ENCODE measurements around the gene SHKBP1. TPM values are rescaled to one million over a fixed set of nuclear protein-coding genes. Genes with fewer than 3 reads are reported as not detected.

SHKBP1 gene
- total and polyA plus RNA-seq, 7 experiments from 2014 or later: 92.8 to 218 (median 139) TPM

DNA sequence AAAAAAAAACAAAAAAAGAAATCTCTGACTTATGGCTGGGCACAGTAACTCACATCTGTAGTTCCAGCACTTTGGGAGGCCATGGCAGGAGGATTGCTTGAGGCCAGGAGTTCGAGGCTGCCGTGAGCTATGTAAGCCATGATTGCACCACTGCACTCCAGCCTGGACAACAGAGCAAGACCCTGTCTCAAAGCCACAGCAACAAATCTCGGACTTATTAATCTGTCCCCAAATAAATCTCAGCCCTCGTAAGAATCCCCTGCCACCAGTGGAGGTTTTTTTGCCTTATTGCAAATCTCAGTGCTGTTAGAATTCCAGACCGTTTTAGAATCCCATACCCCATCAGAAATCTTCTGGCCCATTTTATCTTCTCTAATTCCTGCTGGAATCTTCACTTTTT, 4.9 kb downstream of the SHKBP1 start:
- Histone ChIP-seq H3K36me3 (ENCODE audit: control insufficient read depth in 2 of 3, insufficient read depth in 3 of 3, low read length in 3 of 3) (peaks cover 9 to 76% (median 20%) of the 10 kb centered on the region in 3 experiments), H3K27me3 (ENCODE audit: control insufficient read depth in 2 of 2, insufficient read depth in 2 of 2, low read length in 2 of 2) (no peaks in the 10 kb centered on the region), H3K9me3 (ENCODE audit: control insufficient read depth in 2 of 3, low read length in 3 of 3) (no peaks in the 10 kb centered on the region), H3K4me3 (ENCODE audit: low read length) (no peak overlapping the region), H3K4me1 (ENCODE audit: control insufficient read depth in 2 of 2, insufficient read depth in 2 of 2, low read length in 2 of 2) (peaks cover 14 to 15% of the 10 kb centered on the region in 2 donors), H3K27ac (ENCODE audit: low read depth, low read length) (no peak overlapping the region)
- Mint-ChIP-seq H3K27ac (no peak overlapping the region), H3K27me3 (no peaks in the 10 kb centered on the region), H3K4me1 (peaks cover 15 to 28% (median 25%) of the 10 kb centered on the region in 7 donors), H3K9me3 (no peaks in the 10 kb centered on the region), H3K36me3 (peaks cover 11 to 42% (median 23%) of the 10 kb centered on the region in 5 donors), H3K4me3 (no peak overlapping the region)
- ChIA-PET POLR2A (interaction anchor here (0.8 kb wide), 1 partner anchor 10 kb away, joined by 6 read pairs; no protein-coding TSS in a partner anchor), CTCF (no interaction called here)
- ATAC-seq: no peak
- no peak for DNase-seq
- intact Hi-C loops (cut with micrococcal nuclease): no loop called here

DNA sequence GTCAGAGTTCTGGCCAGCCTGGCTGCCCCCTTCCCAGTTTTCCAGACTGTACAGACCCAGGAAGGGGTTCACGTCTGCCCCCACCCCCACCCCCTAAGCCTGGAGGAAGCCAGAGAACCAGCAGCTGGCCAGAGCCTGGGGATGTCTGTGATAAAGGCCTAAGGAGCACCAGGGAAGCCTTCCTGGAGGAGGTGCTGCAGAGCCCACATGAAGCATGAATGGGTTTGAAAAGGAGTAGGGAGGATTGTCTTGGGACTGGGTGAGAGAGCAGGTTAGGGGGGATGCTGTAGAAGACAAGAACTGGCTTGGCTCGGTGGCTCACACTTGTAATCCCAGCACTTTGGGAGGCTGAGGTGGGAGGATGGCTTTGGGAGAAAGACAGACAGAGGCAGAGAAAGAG, 5.8 kb downstream of the SHKBP1 start:
- H3K4me3 ChIP-seq (ENCODE audit: low read length): no peak overlapping the region
- no peak for ATAC-seq
- Mint-ChIP-seq H3K36me3 (peaks cover 16 to 48% (median 26%) of the 10 kb centered on the region in 5 donors), H3K9me3 (no peaks in the 10 kb centered on the region), H3K4me1 (peaks cover 14 to 32% (median 22%) of the 10 kb centered on the region in 7 donors), H3K27ac (peak overlapping the region in 1 of 9 donors; percentile 75), H3K27me3 (no peaks in the 10 kb centered on the region), H3K4me3 (no peak overlapping the region)
- no peaks in the 10 kb centered on the region for H3K9me3 ChIP-seq (ENCODE audit: control insufficient read depth in 2 of 3, low read length in 3 of 3)
- H3K36me3 ChIP-seq (ENCODE audit: control insufficient read depth in 2 of 3, insufficient read depth in 3 of 3, low read length in 3 of 3): peaks cover 9 to 81% (median 20%) of the 10 kb centered on the region in 3 experiments
- no peak overlapping the region for H3K27ac ChIP-seq (ENCODE audit: low read depth, low read length)
- POLR2A ChIA-PET: interaction anchor here (1.0 kb wide), 1 partner anchor 11 kb away, joined by 3 read pairs; no protein-coding TSS in a partner anchor
- DNase-seq: no peak
- peaks cover 10 to 12% of the 10 kb centered on the region in 2 donors for H3K4me1 ChIP-seq (ENCODE audit: control insufficient read depth in 2 of 2, insufficient read depth in 2 of 2, low read length in 2 of 2)
- CTCF ChIA-PET: no interaction called here
- intact Hi-C loops (cut with micrococcal nuclease): no loop called here
- H3K27me3 ChIP-seq (ENCODE audit: control insufficient read depth in 2 of 2, insufficient read depth in 2 of 2, low read length in 2 of 2): no peaks in the 10 kb centered on the region

DNA sequence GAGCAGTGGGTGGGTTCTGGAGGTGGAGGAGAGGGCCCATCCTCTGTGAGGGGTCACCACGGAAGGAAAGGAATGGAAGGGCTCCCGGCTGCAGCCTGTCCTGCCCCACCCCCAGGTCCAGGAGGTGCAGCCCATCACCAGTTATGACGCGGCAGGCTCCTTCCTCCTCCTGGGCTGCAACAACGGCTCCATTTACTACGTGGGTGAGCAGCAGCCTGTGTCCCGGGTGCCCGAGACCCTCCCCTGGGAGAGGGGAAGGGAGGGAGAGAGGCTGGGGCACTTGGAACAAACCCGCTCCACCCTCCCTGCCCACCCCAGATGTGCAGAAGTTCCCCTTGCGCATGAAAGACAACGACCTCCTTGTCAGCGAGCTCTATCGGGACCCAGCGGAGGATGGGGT, 6.6 kb downstream of the SHKBP1 start:
- ATAC-seq: no peak
- Histone ChIP-seq H3K9me3 (ENCODE audit: control insufficient read depth in 2 of 3, low read length in 3 of 3) (no peaks in the 10 kb centered on the region), H3K4me3 (ENCODE audit: low read length) (no peak overlapping the region), H3K27ac (ENCODE audit: low read depth, low read length) (no peak overlapping the region), H3K36me3 (ENCODE audit: control insufficient read depth in 2 of 3, insufficient read depth in 3 of 3, low read length in 3 of 3) (peaks cover 14 to 89% (median 20%) of the 10 kb centered on the region in 3 experiments), H3K4me1 (ENCODE audit: control insufficient read depth in 2 of 2, insufficient read depth in 2 of 2, low read length in 2 of 2) (peaks cover 2 to 4% of the 10 kb centered on the region in 2 donors), H3K27me3 (ENCODE audit: control insufficient read depth in 2 of 2, insufficient read depth in 2 of 2, low read length in 2 of 2) (no peaks in the 10 kb centered on the region)
- no peak for DNase-seq
- H3K36me3 Mint-ChIP-seq: peaks cover 20 to 48% (median 30%) of the 10 kb centered on the region in 5 donors
- H3K27me3 Mint-ChIP-seq: no peaks in the 10 kb centered on the region
- ChIA-PET CTCF (no interaction called here), POLR2A (no interaction called here)
- H3K4me1 Mint-ChIP-seq: peaks cover 6 to 29% (median 16%) of the 10 kb centered on the region in 7 donors
- no peaks in the 10 kb centered on the region for H3K9me3 Mint-ChIP-seq
- peak overlapping the region in 1 of 9 donors; percentile 36 for H3K27ac Mint-ChIP-seq
- no peak overlapping the region for H3K4me3 Mint-ChIP-seq
- intact Hi-C loops (cut with micrococcal nuclease): no loop called here

DNA sequence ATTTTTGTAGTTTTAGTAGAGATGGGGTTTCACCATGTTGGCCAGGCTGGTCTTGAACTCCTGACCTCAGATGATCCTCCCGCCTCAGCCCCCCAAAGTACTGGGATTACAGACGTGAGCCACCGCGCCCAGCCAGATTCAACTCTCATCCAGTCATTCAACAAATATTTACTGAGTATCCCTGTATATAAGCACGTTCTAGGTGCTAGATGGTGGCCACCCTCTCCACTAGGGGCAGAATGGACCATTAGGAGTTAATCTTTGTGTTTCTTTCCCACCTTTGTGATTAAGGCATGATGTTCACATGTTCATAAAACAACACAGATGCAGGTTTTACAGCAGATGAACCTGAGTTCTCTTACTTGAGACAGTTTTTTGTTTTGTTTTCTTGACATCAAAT, 7.3 kb downstream of the SHKBP1 start:
- H3K27ac ChIP-seq (ENCODE audit: low read depth, low read length): no peak overlapping the region
- ATAC-seq: no peak
- no peaks in the 10 kb centered on the region for H3K27me3 Mint-ChIP-seq
- peaks cover 14 to 96% (median 20%) of the 10 kb centered on the region in 3 experiments for H3K36me3 ChIP-seq (ENCODE audit: control insufficient read depth in 2 of 3, insufficient read depth in 3 of 3, low read length in 3 of 3)
- peaks cover 16 to 44% (median 30%) of the 10 kb centered on the region in 5 donors for H3K36me3 Mint-ChIP-seq
- H3K4me1 ChIP-seq (ENCODE audit: control insufficient read depth in 2 of 2, insufficient read depth in 2 of 2, low read length in 2 of 2): no peaks in the 10 kb centered on the region
- peaks cover 0 to 24% (median 11%) of the 10 kb centered on the region in 7 donors for H3K4me1 Mint-ChIP-seq
- peak overlapping the region in 1 of 9 donors; percentile 22 for H3K27ac Mint-ChIP-seq
- H3K4me3 ChIP-seq (ENCODE audit: low read length): no peak overlapping the region
- intact Hi-C loops (cut with micrococcal nuclease): no loop called here
- H3K27me3 ChIP-seq (ENCODE audit: control insufficient read depth in 2 of 2, insufficient read depth in 2 of 2, low read length in 2 of 2): no peaks in the 10 kb centered on the region
- no peak overlapping the region for H3K4me3 Mint-ChIP-seq
- H3K9me3 ChIP-seq (ENCODE audit: control insufficient read depth in 2 of 3, low read length in 3 of 3): no peaks in the 10 kb centered on the region
- ChIA-PET CTCF (no interaction called here), POLR2A (no interaction called here)
- DNase-seq: no peak
- H3K9me3 Mint-ChIP-seq: no peaks in the 10 kb centered on the region

DNA sequence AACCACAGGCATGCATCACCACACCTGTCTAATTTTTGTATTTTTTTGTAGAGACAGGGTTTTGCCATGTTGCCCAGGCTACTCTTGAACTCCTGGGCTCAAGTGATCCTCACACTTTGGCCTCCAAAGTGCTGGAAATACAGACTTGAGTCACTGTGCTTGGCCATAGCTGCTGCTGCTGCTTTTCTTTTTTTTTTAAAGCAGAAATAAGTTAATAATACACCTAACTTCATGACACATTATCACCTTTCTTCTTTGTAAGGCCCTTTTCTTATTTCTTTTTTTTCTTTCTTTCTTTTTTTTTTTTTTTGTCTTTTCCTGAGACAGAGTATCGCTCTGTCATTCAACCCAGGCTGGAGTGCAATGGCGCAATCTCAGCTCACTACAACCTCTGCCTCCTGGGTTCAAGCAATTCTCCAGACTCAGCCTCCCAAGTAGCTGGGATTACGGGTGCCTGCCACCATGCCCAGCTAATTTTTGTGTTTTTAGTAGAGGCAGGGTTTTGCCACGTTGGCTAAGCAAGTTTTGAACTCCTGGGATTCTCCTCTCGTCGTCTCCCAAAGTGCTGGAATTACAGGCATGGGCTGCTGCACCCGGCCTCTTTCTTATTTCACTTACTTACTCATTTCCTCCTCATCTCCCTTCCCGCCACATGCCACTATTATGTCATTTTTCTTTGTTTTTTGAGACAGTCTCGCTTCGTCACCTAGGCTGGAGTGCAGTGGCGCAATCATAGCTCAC, 8.7 kb downstream of the SHKBP1 start:
- CTCF ChIA-PET: interaction anchor here (0.7 to 1.1 kb wide), 2 partner anchors 49 to 561 kb away, joined by 3 read pairs; no protein-coding TSS in a partner anchor
- Histone ChIP-seq H3K9me3 (ENCODE audit: control insufficient read depth in 2 of 3, low read length in 3 of 3) (no peaks in the 10 kb centered on the region), H3K4me3 (ENCODE audit: low read length) (no peak overlapping the region), H3K27ac (ENCODE audit: low read depth, low read length) (no peak overlapping the region), H3K36me3 (ENCODE audit: control insufficient read depth in 2 of 3, insufficient read depth in 3 of 3, low read length in 3 of 3) (peaks cover 14 to 94% (median 20%) of the 10 kb centered on the region in 3 experiments), H3K27me3 (ENCODE audit: control insufficient read depth in 2 of 2, insufficient read depth in 2 of 2, low read length in 2 of 2) (no peaks in the 10 kb centered on the region), H3K4me1 (ENCODE audit: control insufficient read depth in 2 of 2, insufficient read depth in 2 of 2, low read length in 2 of 2) (no peaks in the 10 kb centered on the region)
- peak overlapping the region in 3 of 9 donors; percentile 10 to 92 (median 13) for H3K27ac Mint-ChIP-seq
- peaks cover 0 to 30% (median 11%) of the 10 kb centered on the region in 7 donors for H3K4me1 Mint-ChIP-seq
- H3K4me3 Mint-ChIP-seq: peak overlapping the region in 1 of 10 donors; percentile 82
- intact Hi-C loops (cut with micrococcal nuclease): no loop called here
- POLR2A ChIA-PET: interaction anchor here (0.6 kb wide), 1 partner anchor 886 kb away, joined by 3 read pairs; no protein-coding TSS in a partner anchor
- DNase-seq (no peak), ATAC-seq (peak; percentile 76)
- no peaks in the 10 kb centered on the region for H3K27me3 Mint-ChIP-seq
- H3K36me3 Mint-ChIP-seq: peaks cover 16 to 48% (median 30%) of the 10 kb centered on the region in 5 donors
- no peaks in the 10 kb centered on the region for H3K9me3 Mint-ChIP-seq

DNA sequence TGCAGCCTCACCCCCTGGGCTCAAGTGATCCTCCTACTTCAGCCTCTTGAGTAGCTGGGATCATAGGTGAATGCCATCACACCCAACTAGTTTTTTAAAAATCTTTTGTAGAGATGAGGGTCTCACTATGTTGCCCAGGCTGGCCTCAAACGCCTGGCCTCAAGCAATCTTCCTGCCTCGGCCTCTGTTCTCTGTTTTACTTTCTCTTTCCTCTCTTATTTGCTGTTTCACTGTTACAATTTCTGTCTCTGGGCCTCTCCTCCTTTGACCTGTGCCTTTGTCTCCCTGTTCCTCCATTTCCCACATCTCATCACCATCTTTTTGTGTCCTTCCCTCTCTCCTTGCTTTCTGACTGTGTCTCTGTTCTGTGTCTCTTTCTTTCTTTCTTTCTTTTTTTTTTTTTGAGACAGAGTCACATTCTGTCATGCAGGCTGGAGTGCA, 9.3 kb downstream of the SHKBP1 start:
- Mint-ChIP-seq H3K36me3 (peaks cover 12 to 45% (median 27%) of the 10 kb centered on the region in 5 donors), H3K4me1 (peaks cover 0 to 30% (median 11%) of the 10 kb centered on the region in 7 donors), H3K27me3 (no peaks in the 10 kb centered on the region), H3K9me3 (no peaks in the 10 kb centered on the region), H3K27ac (peak overlapping the region in 3 of 9 donors; percentile 10 to 92 (median 13)), H3K4me3 (peak overlapping the region in 1 of 10 donors; percentile 82)
- Histone ChIP-seq H3K27ac (ENCODE audit: low read depth, low read length) (no peak overlapping the region), H3K4me3 (ENCODE audit: low read length) (no peak overlapping the region), H3K36me3 (ENCODE audit: control insufficient read depth in 2 of 3, insufficient read depth in 3 of 3, low read length in 3 of 3) (peaks cover 14 to 94% (median 15%) of the 10 kb centered on the region in 3 experiments), H3K4me1 (ENCODE audit: control insufficient read depth in 2 of 2, insufficient read depth in 2 of 2, low read length in 2 of 2) (no peaks in the 10 kb centered on the region), H3K9me3 (ENCODE audit: control insufficient read depth in 2 of 3, low read length in 3 of 3) (no peaks in the 10 kb centered on the region), H3K27me3 (ENCODE audit: control insufficient read depth in 2 of 2, insufficient read depth in 2 of 2, low read length in 2 of 2) (no peaks in the 10 kb centered on the region)
- DNase-seq: no peak
- intact Hi-C loops (cut with micrococcal nuclease): no loop called here
- CTCF ChIA-PET: interaction anchor here (1.1 kb wide), 1 partner anchor 49 kb away, joined by 3 read pairs; no protein-coding TSS in a partner anchor
- POLR2A ChIA-PET: no interaction called here
- ATAC-seq: no peak
